GM18508 (cell line): ENCODE results near the gene TRAF6.
A peak's percentile ranks its signal among the peaks of the same experiment; 100 is the strongest.

ENCODE experiments used
- ATAC-seq: cut with Tn5 transposase; IDR thresholded peaks from one replicate; pipeline ENCODE4 v1.9.1; 2021; ENCODE audit warnings: moderate number of reproducible peaks; ENCODE audit not compliant: insufficient read depth, unreplicated experiment

TRAF6 gene

GRCh38 chr11:36462321-36462720 lies 47.8 kb downstream of the TRAF6 start:
- no peak for ATAC-seq

- no peak for ATAC-seq
Observed at GRCh38 chr11:36460220-36460619, 49.9 kb downstream of the TRAF6 start.

GRCh38 chr11:36459046-36459445 lies 51.0 kb downstream of the TRAF6 start:
- ATAC-seq: no peak

- ATAC-seq: no peak
Observed at GRCh38 chr11:36458129-36458915, 51.8 kb downstream of the TRAF6 start.

GRCh38 chr11:36456156-36456555 lies 53.9 kb downstream of the TRAF6 start:
- no peak for ATAC-seq

- ATAC-seq: no peak
Observed at GRCh38 chr11:36455658-36456111, 54.4 kb downstream of the TRAF6 start.

GRCh38 chr11:36454941-36455631 lies 55.0 kb downstream of the TRAF6 start:
- ATAC-seq: no peak

GRCh38 chr11:36454551-36454940 lies 55.5 kb downstream of the TRAF6 start:
- no peak for ATAC-seq

GRCh38 chr11:36453678-36454077 lies 56.4 kb downstream of the TRAF6 start:
- no peak for ATAC-seq

GRCh38 chr11:36452961-36453360 lies 57.1 kb downstream of the TRAF6 start:
- ATAC-seq: no peak

GRCh38 chr11:36452236-36452940 lies 57.7 kb downstream of the TRAF6 start:
- ATAC-seq: no peak

GRCh38 chr11:36451681-36452080 lies 58.4 kb downstream of the TRAF6 start:
- no peak for ATAC-seq

- ATAC-seq: no peak
Observed at GRCh38 chr11:36451045-36451444, 59.0 kb downstream of the TRAF6 start.

GRCh38 chr11:36450110-36450572 lies 59.9 kb downstream of the TRAF6 start:
- ATAC-seq: no peak

- ATAC-seq: no peak
Observed at GRCh38 chr11:36449561-36450096, 60.4 kb downstream of the TRAF6 start.

GRCh38 chr11:36447947-36448346 lies 62.1 kb downstream of the TRAF6 start:
- ATAC-seq: no peak

GRCh38 chr11:36447514-36447913 lies 62.6 kb downstream of the TRAF6 start:
- ATAC-seq: no peak

- no peak for ATAC-seq
Observed at GRCh38 chr11:36446135-36446534, 63.9 kb downstream of the TRAF6 start.

GRCh38 chr11:36443661-36444060 lies 66.4 kb downstream of the TRAF6 start:
- no peak for ATAC-seq

- ATAC-seq: peak; percentile 86
Observed at GRCh38 chr11:36441610-36442208, 68.4 kb downstream of the TRAF6 start.
